ENCODE results near the gene C22orf23.
"Not testable (repeated sequence)": the region's sequence is repeated elsewhere in the genome, so short reads cannot be mapped to it uniquely, and the experiment has no call there.

Gene C22orf23

GRCh38 chr22:37953062-37953436, 352 bp downstream of the C22orf23 start:
- DNase-seq (ENCODE audit: low spot score), result no peak

GRCh38 chr22:37952629-37953028, 772 bp downstream of the C22orf23 start:
- not testable (repeated sequence) for DNase-seq (ENCODE audit: low spot score)

GRCh38 chr22:37951305-37951704, 2.1 kb downstream of the C22orf23 start:
- peak; percentile 42 for DNase-seq (ENCODE audit: low spot score)

GRCh38 chr22:37947142-37947795, 6.1 kb downstream of the C22orf23 start:
- not testable (repeated sequence) for DNase-seq (ENCODE audit: low spot score)

GRCh38 chr22:37944423-37944822, 9.0 kb downstream of the C22orf23 start:
- DNase-seq (ENCODE audit: low spot score), result not testable (repeated sequence)

GRCh38 chr22:37943825-37944198, 9.6 kb downstream of the C22orf23 start:
- DNase-seq (ENCODE audit: low spot score), result no peak

- DNase-seq (ENCODE audit: low spot score), result no peak
Measured at GRCh38 chr22:37943136-37943824, 10.1 kb downstream of the C22orf23 start.

GRCh38 chr22:37942133-37942532, 11.3 kb downstream of the C22orf23 start:
- DNase-seq (ENCODE audit: low spot score), result no peak

GRCh38 chr22:37940698-37941376, 12.6 kb downstream of the C22orf23 start:
- no peak for DNase-seq (ENCODE audit: low spot score)

GRCh38 chr22:37933711-37934376, 19.6 kb downstream of the C22orf23 start:
- DNase-seq (ENCODE audit: low spot score), result peak; percentile 83

GRCh38 chr22:37932821-37933578, 20.4 kb downstream of the C22orf23 start:
- DNase-seq (ENCODE audit: low spot score), result peak; percentile 26

- DNase-seq (ENCODE audit: low spot score), result no peak
Measured at GRCh38 chr22:37932401-37932800, 21.0 kb downstream of the C22orf23 start.

GRCh38 chr22:37931893-37932389, 21.5 kb downstream of the C22orf23 start:
- DNase-seq (ENCODE audit: low spot score), result no peak

GRCh38 chr22:37930952-37931440, 22.4 kb downstream of the C22orf23 start:
- no peak for DNase-seq (ENCODE audit: low spot score)

- DNase-seq (ENCODE audit: low spot score), result peak; percentile 39
Measured at GRCh38 chr22:37930270-37930951, 23.0 kb downstream of the C22orf23 start.

GRCh38 chr22:37929390-37929789, 24.0 kb downstream of the C22orf23 start:
- no peak for DNase-seq (ENCODE audit: low spot score)

GRCh38 chr22:37927637-37927936, 25.8 kb downstream of the C22orf23 start:
- DNase-seq (ENCODE audit: low spot score), result no peak

- DNase-seq (ENCODE audit: low spot score), result no peak
Measured at GRCh38 chr22:37926771-37927636, 26.4 kb downstream of the C22orf23 start.

- DNase-seq (ENCODE audit: low spot score), result no peak
Measured at GRCh38 chr22:37926358-37926757, 27.0 kb downstream of the C22orf23 start.

GRCh38 chr22:37925767-37926166, 27.6 kb downstream of the C22orf23 start:
- DNase-seq (ENCODE audit: low spot score), result no peak
